HG03064 (cell line): ENCODE measurements around the gene NDUFC1.
A peak's percentile ranks its signal among the peaks of the same experiment; 100 is the strongest.
"Not testable (repeated sequence)": the region's sequence is repeated elsewhere in the genome, so short reads cannot be mapped to it uniquely, and the experiment has no call there.

ENCODE experiments used
- ATAC-seq: cut with Tn5 transposase; IDR thresholded peaks from one replicate; pipeline ENCODE4 v1.9.1; 2021; ENCODE audit warnings: low read depth; ENCODE audit not compliant: unreplicated experiment

Gene NDUFC1

DNA sequence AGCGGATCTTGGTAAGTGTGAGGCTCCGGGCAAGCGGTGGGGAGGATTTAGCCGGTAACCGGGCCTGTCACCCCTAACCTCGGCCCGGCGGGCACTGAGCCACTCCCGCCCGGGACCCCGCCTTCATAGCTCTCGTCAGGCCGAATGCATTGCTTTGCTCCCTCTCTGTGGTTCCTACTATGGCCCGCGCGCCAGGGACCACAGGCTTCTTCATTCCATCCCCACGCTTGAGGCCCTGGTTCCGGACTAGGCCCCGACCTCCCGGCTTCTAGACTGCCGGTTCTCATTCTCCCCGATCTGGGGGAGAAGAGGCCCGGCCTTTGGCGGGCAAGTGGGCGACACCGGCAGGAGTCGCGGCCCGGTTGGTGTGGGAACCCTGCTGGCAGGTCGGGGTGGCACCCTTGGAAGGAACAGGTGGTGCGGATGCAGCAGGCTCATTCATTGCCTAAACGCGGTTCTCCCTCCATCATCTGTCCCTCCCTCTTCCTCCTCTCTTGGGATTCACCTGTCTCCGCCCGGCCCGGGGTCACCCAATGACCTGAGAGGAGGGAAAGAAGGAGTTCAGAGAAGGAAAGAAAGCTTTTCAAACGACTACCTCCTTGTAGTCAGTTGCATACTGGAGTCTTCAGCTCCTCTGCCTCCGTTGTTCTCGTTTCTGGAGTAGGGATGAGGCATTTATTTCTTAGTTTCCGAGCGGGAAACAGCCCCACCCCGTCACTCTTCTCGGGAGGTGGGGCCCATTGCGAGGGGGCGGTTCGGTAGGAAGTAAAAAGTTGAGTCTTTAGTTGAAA is at the start of gene NDUFC1:
Gene NDUFC1 (minus strand): TSS at position 657 of the 791 bp plus-strand sequence. CDS start 6,679 bp downstream, outside the sequence.
- peak; percentile 40 for ATAC-seq

DNA sequence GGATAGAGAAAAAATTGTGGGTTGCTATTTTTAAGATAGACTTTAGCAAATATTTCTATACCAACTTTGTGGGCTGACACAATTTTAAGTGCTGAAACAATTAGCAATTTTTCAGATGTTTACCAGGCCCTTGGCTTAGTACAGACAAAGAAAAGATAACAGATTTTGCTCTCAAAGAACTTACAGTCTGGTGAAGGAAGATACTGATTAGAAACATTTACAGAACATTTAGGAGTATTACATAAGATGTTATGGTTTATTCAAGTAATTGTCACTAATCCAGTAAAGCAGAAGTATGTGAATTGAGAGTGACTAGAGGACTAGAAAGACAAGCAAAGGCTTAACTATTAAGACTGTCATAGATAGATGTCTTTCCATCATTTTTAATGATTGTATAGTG is 35.3 kb upstream of the NDUFC1 start:
- ATAC-seq = no peak

DNA sequence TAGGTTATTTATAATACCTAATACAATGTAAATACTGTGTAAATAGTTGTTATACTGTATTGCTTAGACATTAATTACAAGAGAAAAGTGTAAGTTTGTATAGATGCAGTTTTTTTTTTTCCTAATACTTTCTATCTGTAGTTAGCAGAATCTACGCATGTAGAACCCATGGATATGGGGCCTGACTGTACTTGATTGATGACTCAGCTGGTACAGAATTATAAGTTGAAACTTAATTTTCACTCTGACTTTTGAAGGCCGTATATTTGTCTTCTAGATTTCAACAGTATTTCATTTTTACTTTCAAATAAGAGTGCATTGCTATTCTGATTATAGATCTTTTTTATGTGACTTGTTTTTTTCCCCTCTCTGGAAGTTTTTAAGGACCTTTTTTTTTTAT is 30.8 kb upstream of the NDUFC1 start:
- ATAC-seq = no peak

DNA sequence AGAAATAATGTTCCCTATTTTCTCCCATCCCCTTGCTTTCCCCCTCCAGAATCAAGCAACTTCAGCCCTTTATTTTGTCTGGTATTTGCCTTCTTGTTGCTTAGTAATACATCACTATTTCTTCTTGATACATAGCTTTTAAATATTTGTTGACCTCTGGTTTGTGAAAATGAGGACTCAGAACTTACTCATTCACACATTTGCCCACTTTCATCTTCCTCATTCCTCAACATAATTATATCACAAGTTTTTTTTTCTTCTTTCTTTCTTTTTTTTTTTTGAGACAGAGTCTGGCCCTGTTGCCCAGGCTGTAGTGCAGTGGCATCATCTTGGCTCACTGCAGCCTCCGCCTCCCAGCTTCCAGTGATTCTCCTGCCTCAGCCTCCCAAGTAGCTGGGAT is 28.9 kb upstream of the NDUFC1 start:
- ATAC-seq = no peak

DNA sequence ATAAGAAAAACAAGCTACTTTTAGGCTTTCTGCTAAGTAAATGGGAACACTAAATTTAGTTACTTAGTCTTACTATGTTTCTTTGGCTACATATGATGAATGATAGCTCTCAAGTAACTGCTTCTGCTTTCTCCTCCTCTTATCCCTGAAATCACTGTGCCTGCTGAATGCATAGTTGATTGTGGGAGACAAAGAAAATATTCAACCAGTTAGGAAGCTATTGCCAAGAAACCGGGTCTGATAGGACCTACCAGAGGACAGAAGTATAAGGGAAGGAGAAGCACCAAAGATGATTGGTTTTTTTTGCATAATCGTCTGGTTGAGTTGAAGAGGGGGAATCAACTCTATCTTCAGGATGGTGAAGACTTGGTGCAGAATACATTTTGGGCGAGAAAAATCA is 28.0 kb upstream of the NDUFC1 start:
- ATAC-seq = no peak

DNA sequence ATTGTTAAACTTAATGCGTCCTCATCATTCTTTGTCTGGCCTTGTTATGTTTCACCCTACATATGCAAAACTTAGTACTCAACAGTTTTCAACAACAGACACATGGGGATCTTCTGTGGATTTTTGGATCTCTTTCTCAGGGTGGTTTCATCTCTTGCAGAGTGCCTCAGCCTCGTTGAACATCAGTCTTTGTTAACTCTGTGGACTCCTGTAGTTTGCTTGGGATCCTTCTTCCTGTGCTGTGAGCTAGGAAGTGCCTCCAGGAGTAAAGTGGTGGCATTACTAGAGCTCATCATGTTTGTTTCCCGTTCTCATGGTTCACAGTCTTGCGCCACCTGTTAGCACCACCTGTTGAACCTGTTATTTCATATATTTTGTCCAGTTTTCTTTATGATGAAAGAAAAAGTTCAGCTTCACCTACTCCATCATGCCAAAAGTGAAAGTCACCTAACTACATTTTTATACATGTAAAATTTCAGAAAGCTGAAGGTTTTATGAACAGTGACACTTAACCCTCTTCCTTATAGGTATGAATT is 27.5 kb upstream of the NDUFC1 start:
- no peak for ATAC-seq

DNA sequence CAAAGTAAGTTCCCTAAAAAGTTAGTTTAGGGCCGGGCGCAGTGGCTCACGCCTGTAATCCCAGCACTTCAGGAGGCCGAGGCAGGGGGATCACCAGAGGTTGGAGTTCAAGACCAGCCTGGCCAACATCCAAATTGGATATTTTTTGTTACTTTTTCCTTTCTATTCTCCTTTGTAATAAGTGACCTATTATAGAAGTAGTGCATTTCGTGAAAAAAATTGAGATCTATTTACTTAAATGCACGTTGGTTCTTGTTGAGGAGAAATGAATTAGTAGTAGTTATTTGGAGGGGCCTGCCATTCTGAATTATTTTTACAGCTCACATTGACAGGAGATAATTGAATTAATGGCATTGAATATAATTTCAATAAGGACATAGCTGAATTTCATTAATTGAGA is 22.3 kb upstream of the NDUFC1 start:
- ATAC-seq = no peak

DNA sequence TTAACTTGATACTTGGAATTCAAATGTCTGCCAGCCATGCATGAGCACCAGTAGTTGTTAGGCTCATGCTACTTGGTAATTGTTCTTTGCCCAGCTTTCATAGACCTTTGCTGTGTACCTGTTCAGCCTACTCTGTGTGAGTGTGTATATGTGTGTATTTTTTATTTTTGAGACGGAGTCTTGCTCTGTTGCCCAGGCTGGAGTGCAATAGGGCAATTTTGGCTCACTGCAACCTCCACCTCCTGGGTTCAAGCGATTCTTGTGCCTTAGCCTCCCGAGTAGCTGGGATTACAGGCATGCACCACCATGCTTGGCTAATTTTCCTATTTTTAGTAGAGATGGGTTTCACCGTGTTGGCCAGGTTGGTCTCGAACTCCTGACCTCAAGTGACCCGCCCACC is 20.3 kb upstream of the NDUFC1 start:
- ATAC-seq = not testable (repeated sequence)

DNA sequence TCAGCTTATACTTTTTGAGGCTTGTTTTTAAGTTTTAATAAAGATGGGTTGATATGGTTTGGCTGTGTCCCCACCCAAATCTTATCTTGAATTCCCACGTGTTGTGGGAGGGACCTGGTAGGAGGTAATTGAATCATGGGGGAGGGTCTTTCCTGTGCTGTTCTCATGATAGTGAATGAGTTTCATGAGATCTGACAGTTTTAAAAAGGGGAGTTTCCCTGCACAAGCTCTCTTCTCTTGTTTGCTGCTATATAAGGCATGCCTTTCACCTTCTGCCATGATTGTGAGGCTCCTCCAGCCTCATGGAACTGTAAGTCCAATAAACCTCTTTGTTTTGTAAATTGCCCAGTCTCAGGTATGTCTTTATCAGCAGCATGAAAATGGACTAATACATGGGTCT is 19.8 kb upstream of the NDUFC1 start:
- ATAC-seq = not testable (repeated sequence)

DNA sequence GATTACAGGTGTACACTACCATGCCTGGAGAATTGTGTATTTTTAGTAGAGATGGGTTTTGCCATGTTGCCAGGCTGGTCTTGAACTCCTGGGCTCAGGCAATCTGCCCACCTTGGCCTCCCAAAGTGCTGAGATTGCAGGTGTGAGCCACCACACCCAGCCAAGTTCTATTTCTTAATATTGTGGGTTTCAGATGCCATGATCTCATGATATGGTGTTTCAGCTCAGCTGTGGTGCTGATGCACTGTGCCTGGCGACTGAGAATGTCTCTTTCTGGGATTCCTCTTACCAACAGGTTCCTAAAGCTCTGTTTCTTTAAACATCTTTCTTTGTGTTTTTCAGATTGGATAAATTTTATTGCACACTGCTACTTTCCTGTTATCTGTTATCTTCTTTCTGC is 17.3 kb upstream of the NDUFC1 start:
- ATAC-seq = no peak

DNA sequence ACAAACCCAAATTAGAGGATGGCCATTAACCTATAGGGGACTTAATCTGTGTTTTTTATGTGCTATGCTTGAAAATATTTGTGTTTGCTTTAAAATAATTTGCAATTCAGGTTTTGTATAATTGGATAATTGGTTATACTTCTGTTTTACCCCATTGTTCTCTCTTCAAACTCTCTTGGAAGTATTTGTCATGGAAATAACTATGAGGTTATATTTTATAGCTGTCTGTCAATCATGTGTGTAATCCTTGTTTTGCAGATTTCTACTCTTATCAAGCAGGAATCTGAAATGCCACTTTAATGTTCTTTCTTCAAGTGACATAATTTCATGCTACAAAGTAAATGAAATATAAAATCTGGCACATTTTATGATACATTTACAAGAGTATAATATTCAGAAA is 15.4 kb upstream of the NDUFC1 start:
- no peak for ATAC-seq

DNA sequence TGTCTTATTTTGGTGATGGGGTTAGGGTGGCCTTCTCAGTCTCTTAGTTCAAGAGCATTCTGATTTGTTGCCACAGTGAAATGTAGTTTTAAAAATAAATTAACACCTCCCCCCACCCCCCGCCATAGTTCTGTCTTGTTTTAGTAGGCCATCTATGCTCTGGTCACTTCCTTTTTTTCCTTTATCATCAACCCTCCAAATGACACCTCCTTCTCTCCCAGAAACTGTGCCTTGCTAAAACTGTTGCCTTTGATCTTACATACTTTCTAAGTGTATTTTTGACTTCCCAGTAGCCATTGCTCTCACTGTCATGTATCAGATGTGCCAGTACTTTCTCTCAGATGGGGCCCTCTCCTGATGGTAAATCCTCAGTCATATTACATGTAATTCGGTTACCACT is 14.5 kb upstream of the NDUFC1 start:
- no peak for ATAC-seq

DNA sequence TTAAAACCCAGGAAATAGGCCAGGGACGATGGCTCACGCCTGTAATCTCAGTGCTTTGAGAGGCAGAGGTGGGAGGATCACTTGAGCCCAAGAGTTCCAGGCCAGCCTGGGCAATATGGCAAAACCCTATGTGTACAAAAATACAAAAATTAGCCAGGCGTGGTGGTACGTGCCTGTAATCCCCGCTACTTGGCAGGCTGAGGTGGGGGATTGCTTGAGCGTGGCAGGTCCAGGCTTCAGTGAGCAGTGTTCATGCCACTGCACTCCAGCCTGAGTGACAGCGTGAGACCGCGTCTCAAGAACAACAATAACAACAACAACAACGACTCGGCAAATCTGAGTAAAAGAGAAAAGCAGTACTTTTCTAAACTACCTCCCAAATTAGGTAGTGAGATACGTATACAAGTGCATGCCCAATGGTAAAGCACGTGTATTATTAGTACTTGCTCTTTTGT is 13.0 kb upstream of the NDUFC1 start:
- ATAC-seq = peak; percentile 54

DNA sequence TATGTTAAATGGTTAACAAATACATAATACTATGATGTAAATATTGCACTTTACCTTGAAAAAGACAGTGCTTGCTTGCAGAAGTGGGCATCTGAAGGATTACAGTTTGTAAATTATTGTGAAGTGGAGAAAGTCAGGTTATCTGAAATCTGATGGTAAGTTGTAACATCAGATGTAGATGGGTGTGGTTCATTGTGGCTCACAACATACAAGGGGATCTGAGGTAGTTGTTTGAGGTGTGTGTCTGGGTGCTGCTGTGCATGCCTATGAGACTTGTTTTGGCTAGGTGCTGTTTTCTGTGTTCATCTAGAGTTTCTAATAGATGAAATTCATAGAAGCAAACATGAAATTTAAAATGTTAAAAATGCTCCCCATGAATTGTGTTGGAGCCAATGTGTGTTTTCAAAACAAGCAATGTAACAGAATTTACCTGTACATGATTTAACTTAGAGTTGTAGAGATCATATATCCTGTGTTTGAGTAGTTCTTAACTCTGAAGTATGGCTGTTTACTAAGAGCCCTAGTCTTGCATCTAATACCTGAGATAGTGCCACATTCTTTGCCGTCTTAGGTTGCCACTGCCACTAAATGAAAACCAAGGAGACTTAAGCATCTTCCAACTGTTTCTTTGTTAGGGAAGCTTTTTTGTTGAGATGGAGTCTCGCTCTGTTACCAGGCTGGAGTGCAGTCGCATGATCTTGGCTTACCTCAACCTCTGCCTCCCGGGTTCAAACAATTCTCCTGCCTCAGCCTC is 11.9 kb upstream of the NDUFC1 start:
- ATAC-seq = no peak

DNA sequence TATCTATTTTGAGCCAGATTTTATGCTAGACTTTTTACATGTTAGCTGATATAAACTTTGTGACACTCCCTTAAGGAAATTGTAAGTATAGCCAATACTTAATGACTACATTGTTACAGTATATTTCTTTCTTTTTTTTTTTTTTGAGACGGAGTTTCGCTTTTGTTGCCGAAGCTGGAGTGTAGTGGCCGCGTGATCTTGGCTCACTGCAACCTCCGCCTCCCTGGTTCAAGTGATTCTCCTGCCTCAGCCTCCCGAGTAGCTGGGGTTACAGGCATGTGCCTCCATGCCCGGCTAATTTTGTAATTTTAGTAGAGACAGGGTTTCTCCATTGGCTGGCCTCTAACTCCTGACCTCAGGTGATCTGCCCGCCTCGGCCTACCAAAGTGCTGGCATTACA is 11.1 kb upstream of the NDUFC1 start:
- ATAC-seq = not testable (repeated sequence)

DNA sequence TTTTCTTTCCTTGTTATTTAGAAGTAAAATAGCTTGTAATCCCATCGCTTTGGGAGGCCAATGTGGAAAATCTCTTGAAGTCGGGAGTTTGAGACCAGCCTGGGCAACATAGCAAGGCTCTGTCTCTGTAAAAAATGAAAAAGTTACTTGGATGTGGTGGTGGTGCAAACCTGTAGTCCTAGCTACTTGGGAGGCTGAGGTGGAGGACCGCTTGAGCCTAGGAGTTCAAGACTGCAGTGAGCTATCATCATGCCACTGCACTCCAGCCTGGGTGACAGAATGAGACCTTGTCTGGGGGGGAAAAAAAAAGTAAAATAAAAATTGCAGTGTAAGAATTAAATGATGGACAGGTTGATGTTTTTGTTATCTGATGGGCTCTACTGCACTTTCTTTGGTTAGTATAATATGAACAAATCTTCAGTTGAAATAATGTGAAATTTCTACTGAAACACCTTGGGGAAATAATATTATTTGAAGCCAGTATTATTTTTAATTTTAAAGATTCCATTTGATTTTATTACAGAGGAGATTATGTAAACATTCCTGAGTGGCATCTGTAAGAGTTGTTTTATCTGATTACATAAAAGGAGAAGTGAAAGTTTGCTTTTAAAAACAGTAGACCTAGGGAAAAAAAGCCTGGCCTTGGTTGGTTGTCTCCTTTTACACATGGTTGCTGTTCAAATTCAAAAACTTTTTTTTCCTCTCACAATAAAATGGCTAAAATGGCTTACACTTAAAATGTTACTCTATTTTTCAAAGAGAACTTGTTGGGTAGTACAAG is 10.5 kb upstream of the NDUFC1 start:
- no peak for ATAC-seq

DNA sequence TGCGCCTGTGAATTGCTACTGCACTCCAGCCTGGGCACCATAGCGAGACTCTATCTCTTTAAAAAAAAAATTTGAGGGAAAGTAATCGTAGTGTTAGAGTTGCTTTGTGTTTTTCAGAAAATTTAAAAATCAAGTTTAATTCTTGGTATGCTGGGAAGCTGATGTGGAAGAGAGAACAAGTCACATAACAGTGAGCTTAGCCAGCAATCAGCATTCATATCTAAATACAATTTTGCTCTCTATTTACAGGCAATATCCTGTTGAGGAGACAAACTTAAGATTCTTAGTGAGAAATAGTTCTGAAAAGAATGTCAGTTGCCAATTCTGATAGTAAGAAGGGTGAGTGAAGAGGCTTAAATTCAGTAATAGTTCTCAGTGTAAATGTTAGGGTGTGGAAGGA is 9.6 kb upstream of the NDUFC1 start:
- ATAC-seq = no peak

DNA sequence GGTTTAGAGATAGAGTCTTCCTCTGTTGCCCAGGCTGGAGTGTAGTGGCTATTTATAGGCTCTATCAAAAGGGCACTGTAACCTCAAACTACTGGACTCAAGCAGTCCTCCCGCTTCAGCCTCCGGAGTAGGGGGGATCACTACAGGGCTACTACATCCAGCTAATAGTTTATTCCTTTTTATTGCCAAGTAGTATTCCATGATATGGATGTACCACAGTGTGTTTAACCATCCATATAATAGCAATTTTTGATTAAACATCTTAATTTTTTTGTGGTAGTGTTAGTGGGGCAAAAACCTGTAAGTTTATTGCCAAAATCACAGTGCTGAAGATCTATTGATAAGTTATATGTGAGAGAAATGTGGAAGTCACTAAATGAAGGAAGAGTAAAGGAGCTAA is 2.6 kb upstream of the NDUFC1 start:
- ATAC-seq = no peak

DNA sequence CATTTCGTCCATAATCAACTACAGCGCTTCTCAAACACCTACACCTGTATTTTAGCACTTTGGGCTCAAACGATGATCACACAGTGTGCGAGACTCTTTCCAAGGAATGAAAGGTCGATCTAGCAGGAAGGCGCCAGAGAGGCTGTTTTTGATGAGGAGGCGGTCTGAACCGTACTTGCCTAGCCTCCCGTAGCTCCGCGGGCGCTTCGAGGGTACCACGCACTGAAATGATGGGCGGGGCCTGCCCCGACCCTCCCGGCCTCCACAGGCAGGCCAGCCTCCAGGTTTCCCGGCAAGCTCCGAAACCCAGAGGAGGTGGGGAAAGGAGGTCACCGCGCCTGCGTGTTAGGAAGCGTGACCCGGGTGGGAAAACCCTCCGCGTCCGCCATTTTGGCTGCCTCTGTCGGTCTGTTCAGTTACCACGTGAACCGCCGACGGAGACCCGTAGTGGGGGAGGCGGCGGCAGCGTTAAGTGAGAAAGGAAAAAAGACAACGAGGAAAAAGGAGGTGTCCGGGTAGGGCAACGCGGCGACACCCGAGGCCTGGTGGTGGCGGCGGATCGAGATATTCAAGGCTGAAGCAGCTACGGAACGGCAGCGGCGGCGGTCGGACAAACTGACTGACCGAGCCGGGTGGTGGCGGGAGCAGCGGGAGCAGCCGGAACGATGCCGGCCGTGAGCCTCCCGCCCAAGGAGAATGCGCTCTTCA is 1.0 kb downstream of the NDUFC1 start, which contains the start of gene NAA15:
Gene NAA15 (plus strand): TSS at position 393 of the 708 bp plus-strand sequence. CDS start 273 bp downstream, at position 666.
- peak; percentile 77 for ATAC-seq
